AG20443 (cell line): Measurements from ENCODE around the gene TSPOAP1.

Source experiments
- DNase-seq: peaks from one replicate; pipeline ENCODE4 v3.0.0; 2012; ENCODE audit warnings: low spot score, mixed read lengths

The TSPOAP1 gene

GRCh38 chr17:58328195-58329034, at the start of gene TSPOAP1:
TSPOAP1 (minus strand) TSS chr17:58328795; CDS start chr17:58327920, 875 bp downstream.
- DNase-seq = no peak

DNA sequence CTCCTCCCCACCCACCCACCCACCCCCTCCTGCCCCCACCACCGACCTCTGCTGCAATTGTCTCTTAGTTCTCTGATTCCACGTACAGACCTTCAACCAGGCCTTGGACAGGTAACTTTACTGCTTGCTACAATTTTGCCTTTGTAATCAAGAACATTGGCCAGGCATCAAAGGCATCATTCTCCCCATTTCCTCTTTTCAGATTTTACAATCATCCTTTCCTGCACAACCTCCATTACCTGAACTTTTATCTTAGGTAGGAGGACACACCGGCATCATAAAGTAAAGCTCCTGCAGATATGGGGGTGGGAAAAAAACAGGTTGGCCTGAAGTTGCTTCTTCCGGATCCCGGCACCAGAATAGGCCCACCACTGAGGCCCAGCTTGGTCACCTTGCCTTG, 49.1 kb upstream of the TSPOAP1 start:
- DNase-seq = no peak

DNA sequence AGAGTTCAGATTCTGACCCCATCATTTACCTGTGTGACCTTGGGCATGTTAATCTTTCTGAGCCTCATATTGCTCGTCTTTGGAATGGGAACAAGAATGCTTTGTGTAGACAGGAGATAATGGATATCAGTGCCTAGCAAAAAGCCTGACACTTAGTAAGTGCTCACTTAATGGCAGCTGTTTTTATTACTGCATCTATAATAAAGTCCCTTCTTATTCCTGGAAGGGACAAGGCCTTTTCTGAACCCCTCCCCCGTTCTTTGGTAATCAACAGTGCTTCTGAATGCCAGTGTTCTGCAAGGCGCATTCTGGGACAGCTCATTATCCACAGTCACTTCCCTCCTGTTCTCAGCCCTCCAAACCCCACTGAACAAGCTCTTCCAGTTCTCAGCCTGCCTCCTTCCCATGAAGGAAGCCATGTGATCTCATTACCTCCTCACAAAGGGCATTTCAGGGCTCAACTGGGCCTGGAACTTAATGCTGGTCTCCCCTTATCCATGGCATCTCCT, 48.6 kb upstream of the TSPOAP1 start:
- DNase-seq = no peak

DNA sequence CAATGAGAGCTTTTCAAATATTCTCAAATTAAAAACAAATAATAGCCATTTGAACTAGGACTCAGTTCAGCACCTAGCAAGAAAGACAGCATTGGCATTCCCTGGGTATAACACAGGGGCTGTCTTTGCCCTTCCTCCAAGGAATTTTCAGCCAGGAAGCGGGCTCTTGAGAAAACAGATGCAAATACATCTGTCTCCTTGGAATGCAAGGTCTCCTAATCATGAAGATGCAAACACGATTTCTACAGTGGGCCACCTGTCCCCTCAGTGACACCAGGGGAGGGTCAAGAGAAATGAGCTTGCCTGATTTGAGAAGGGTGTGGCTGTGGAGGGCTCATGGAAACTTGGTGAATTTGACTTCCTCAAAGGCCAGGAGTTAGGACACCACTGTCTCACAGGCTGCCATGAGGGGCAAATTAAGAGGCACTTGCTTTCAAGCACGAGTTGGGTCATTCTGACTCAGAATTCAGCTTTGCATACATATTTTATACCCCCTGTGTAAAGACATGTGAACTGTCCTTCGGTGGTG, 47.9 kb upstream of the TSPOAP1 start:
- no peak for DNase-seq

DNA sequence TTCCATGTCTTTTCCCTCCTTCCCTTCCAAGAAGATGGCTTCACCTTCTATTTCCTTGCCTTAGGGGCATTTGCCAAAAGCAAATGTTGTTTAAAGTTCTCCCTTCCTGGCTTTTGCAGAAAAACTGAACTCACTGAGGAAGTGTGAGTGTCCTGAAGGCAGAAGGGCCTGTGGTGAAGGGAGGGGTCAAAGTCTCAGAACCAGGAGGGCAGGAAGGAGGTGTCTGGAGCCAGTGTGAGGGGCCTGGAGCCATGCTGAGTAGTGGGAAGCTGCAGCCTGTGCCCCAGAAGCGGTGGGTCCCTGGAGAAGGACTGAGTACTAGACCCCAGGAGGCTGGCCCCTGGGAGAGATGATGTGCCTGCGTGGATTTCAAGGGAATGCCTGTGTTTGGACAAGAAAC, 47.2 kb upstream of the TSPOAP1 start:
- DNase-seq = no peak

DNA sequence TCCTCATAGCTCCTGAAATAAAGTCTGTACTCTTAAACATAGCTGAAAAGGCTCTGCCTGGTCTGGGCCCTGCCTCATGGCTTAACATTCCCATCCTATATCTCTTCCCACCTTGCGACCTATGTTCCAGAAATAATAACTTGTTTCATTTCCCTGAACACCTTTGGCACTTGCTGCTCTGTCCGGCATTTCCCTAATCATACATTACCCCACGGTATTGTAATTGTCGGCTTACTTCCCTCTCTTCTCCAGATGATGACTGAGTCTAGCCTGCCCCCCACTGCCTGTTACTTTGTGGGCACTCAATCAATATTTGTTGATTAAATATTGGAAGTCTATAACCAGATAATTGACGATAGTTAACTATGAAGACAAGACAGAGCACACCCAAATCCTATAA, 46.7 kb upstream of the TSPOAP1 start:
- DNase-seq = no peak

DNA sequence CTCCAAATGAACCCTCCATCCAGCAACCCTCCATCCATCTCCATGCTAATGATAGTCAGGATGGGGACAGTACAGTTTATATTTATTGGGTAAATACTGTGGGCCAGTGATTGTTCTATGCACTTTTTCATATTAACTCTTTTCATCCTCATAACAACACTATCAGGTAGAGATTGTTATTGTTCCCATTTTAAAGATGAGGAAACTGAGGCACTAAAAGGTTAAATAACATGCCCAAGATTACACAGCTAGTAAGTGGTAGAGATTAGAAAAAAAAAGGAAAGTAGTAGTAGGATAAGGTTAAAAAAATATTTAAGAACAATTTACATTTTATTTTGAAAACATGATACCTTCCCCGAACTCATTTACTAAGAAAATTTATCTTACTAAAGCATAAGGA, 45.3 kb upstream of the TSPOAP1 start:
- DNase-seq = no peak

DNA sequence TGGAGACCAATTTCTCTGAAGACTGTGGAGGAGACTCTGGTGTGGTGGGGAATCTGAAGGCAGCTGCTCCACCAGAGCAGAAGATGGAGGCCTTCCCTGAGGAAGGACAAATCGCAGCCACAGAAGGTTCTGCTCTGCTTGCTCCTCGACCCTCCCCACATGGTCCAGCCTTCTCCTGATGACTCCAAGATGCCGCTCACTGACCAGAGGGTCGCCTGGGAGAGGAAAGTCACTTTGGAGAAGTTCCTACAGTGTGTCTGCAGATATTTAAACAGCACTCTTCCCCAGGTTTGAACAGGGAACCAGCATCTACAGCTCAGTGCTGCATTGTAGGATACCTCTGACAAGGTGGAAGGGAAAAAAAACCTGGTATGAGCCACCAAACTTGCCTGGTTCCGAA, 44.4 kb upstream of the TSPOAP1 start:
- no peak for DNase-seq

- DNase-seq = no peak
Measured at GRCh38 chr17:58371300-58371950, 42.8 kb upstream of the TSPOAP1 start.

- DNase-seq = no peak
Measured at GRCh38 chr17:58370716-58371115, 42.1 kb upstream of the TSPOAP1 start.

DNA sequence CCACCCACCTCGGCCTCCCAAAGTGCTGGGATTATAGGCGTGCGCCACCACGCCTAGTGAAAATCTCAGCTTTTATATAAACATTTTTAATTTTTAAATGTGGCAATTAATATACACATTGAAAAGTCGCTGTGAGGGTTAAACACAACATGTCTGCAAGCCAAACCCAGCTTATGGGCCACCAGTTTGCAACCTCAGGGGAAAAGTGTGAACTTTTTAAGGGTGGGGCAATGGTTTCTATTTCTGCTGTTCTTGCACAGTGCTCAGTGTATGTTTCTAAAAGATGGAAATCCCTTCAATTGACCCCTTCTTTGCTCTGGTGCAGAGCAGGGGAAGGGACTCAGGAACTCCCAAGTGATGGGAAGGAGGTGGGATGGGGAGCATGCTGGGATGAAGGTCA, 41.7 kb upstream of the TSPOAP1 start:
- DNase-seq = no peak

GRCh38 chr17:58369214-58370031, 40.8 kb upstream of the TSPOAP1 start:
- DNase-seq = no peak

GRCh38 chr17:58368860-58369213, 40.2 kb upstream of the TSPOAP1 start:
- DNase-seq = no peak

GRCh38 chr17:58367461-58367860, 38.9 kb upstream of the TSPOAP1 start:
- DNase-seq = no peak

DNA sequence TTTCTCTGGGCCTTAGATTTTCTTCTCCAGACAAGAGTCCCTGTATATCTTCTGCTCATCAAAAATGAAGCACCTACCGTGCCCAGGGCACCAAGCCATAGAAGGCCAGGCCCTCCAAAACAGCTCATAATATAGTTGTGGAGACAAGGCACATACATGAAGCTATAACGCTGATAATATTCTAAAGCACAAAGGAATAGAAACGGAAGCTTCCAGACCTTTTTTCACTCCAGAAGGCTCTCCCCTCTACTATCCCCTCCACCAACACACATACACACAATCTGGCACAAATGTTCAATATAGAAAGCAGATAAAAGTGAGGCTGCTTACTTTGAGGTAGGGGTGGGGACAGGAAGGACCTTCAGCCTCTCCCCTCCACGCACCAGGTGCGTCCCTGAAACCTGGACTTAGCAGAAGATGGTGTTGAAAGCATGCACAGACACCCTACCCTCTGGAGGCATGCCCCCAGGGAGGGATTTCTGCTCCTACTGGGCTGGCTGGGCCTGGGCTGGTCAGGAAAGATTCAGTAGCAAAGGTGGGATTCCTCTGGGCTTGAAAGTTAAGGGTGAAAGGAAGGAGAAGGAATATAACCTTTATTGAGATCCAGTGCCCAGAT, 37.5 kb upstream of the TSPOAP1 start:
- no peak for DNase-seq

DNA sequence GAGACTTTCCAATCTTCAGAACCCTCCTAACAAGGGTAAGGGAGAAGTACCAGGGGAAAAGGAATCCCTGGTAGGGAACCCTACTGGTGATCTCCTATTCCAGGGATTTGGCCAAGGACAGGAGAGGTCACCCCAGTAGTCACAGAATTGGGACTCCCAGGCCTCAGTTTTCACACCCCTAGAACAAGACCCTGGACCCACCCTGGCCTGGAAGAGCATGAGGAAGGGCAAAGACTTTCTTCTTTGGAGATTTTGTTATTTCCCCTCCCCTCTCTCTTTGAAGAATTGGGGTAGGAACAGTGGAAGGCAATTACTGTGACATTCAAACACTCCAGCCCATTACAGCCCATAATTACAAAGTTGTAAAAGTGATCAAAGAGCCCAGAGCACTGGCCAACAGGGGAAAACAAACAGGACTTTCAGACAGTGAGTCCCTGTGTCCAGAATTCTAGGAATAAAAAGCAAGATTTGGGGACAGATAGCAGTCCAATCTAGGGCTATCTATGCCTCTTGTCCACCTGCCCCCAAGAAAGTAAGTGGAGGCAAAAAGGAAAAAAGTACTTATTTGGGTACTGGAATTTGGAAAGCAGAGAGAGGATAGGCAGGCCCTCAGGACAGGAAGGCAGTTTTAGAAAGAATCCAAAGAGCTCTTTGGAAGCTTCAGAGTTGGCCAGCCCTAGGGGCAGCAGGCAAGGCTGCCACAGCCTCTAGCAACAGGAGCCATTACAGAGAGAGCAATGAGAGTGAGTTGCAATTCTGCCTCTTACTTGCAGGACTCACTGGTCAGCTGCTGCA, 36.8 kb upstream of the TSPOAP1 start:
- DNase-seq = no peak

- no peak for DNase-seq
Measured at GRCh38 chr17:58364270-58364942, 35.8 kb upstream of the TSPOAP1 start.

- no peak for DNase-seq
Measured at GRCh38 chr17:58363457-58364185, 35.0 kb upstream of the TSPOAP1 start.

- no peak for DNase-seq
Measured at GRCh38 chr17:58362368-58363014, 33.9 kb upstream of the TSPOAP1 start.
